Natural killer cell (primary cell): ENCODE data around the gene MMP2. TPM values are rescaled to one million over a fixed set of nuclear protein-coding genes. Genes with fewer than 3 reads are reported as not detected.

Experiments used
- ATAC-seq, 3 donors: fragments of 150-1000 bp in 2 of 3; fragments of 200-7000 bp in 1 of 3; cut with Tn5 transposase; 1 replicate in 1 of 3; 2 replicates in 2 of 3; pipeline ENCODE4 v1.10.0; 2021; ENCODE audit warnings: mild to moderate bottlenecking in 2 of 3, moderate library complexity in 2 of 3
- DNase-seq, 2 donors: peaks; one replicate each; pipeline versions ENCODE4 v3.0.0 to v3.0.0-alpha.2; 2013 to 2021; ENCODE audit warnings: mixed read lengths in 1 of 2
- H3K27ac ChIP-seq: one replicate; pipeline ENCODE4 v1.5.1; 2013; ENCODE audit warnings: mild to moderate bottlenecking, low read length
- H3K27me3 ChIP-seq: one replicate; pipeline ENCODE4 v1.6.1; 2013; ENCODE audit warnings: low read length; ENCODE audit not compliant: control insufficient read depth, insufficient read depth
- H3K36me3 ChIP-seq: one replicate; pipeline ENCODE4 v1.6.1; 2013; ENCODE audit warnings: low read length; ENCODE audit not compliant: control insufficient read depth, insufficient read depth
- H3K4me1 ChIP-seq: one replicate; pipeline ENCODE4 v1.6.1; 2013; ENCODE audit warnings: low read length; ENCODE audit not compliant: control insufficient read depth, insufficient read depth
- H3K4me3 ChIP-seq: one replicate; pipeline ENCODE4 v1.5.1; 2013; ENCODE audit warnings: low read length
- H3K9me3 ChIP-seq: one replicate; pipeline ENCODE4 v1.6.1; 2013; ENCODE audit warnings: low read length; ENCODE audit not compliant: control insufficient read depth, insufficient read depth
- H3K27ac Mint-ChIP-seq, 2 donors: one replicate each; pipeline ENCODE4 v1.8.0; 2022; ENCODE audit warnings: mild to moderate bottlenecking in 2 of 2, mixed read lengths in 2 of 2, moderate library complexity in 1 of 2
- H3K27me3 Mint-ChIP-seq, 2 donors: one replicate each; pipeline ENCODE4 v1.8.0; 2022; ENCODE audit warnings: low read depth in 2 of 2, mixed read lengths in 2 of 2
- H3K36me3 Mint-ChIP-seq: one replicate; pipeline ENCODE4 v1.8.0; 2022; ENCODE audit warnings: mixed read lengths
- H3K4me1 Mint-ChIP-seq, 2 donors: one replicate each; pipeline ENCODE4 v1.8.0; 2022; ENCODE audit warnings: mixed read lengths in 2 of 2
- H3K4me3 Mint-ChIP-seq: one replicate; pipeline ENCODE4 v1.8.0; 2022; ENCODE audit warnings: mild to moderate bottlenecking, moderate library complexity, mixed read lengths
- H3K9me3 Mint-ChIP-seq, 2 donors: one replicate each; pipeline ENCODE4 v1.8.0; 2022; ENCODE audit warnings: mixed read lengths in 2 of 2
- WGBS: methylation state at CpG from one replicate; pipeline ENCODE4 v1.1.7; 2013; ENCODE audit warnings: missing lambda C conversion rate; ENCODE audit not compliant: insufficient coverage; 5-methylcytosine and 5-hydroxymethylcytosine counted together
- intact Hi-C: fragments of 100-400 bp; cut with micrococcal nuclease; formaldehyde crosslinking; loops from one replicate; pipeline ENCODE4 v1.14.2; 2022
- total RNA-seq, 4 donors: library from RNA; stranded (reverse); fragments of 120-200 nt in 1 of 4; gene quantifications; one replicate each; pipeline versions ENCODE4 v1.2.3 to v1.2.4, GENCODE V29; 2013 to 2022
- TF ChIP-seq, protein P1 (sequence below): fragments of 200-600 bp; IDR thresholded peaks from one replicate; pipeline ENCODE4 v1.8.0; 2022; ENCODE audit warnings: antibody characterized with exemption

MMP2 gene
- total RNA-seq, 3 donors from 2014 or later (not counting 1 experiment from before 2014, with no cell fraction given): not detected

DNA sequence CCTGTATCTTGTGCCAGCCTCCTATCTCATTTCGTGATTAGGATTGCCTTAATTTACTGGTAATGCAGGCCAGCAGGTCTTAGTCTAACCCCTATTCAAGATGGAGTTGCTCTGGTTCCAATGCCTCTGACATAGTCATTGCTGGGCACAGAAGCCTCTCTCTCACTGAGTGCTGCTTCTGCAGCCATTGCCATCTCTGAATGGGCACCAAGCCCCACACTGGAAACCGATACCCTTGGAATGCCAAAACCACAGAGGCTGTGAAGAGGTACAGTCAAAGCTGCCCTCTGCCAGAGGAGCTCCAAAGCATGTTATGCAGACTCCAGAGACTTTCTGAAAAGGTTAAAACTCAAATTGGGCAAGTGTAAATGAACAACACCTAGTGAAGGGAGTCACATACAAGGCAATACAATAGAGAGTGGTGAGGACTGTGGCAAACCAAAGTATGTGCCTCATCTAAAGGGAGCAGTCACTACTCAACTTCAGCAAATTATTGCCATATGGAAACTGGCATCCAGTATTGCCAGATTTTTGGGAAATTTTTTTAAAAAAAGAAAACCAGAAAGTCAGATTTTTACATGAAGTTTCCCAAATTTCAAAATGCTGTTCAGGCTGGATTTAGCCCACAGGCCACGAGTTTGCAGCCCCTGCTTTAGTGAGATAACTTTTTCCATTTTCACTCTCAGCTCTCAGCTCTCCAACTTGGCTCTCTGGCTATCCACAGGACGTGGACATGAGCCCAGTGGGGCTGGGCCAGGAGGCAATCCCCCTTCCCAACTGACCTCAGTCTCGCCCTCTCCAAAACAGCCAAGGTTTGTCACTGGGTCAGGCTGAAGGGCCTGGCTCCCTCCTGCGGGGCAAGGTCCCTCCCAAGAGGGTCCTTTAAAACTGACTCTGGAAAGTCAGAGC lies 2.1 kb upstream of the MMP2 start:
- ATAC-seq (no peak), DNase-seq (no peak)
- WGBS: 72% methylated on average over 6 of the region's 6 CpGs
- Histone ChIP-seq H3K36me3 (no peaks in the 10 kb centered on the region), H3K4me3 (no peak overlapping the region), H3K27ac (no peak overlapping the region), H3K27me3 (no peaks in the 10 kb centered on the region), H3K4me1 (no peaks in the 10 kb centered on the region), H3K9me3 (no peaks in the 10 kb centered on the region)
- intact Hi-C loops: no loop called here
- no peak overlapping the region for H3K4me3 Mint-ChIP-seq
- TF ChIP-seq, protein P1, sequence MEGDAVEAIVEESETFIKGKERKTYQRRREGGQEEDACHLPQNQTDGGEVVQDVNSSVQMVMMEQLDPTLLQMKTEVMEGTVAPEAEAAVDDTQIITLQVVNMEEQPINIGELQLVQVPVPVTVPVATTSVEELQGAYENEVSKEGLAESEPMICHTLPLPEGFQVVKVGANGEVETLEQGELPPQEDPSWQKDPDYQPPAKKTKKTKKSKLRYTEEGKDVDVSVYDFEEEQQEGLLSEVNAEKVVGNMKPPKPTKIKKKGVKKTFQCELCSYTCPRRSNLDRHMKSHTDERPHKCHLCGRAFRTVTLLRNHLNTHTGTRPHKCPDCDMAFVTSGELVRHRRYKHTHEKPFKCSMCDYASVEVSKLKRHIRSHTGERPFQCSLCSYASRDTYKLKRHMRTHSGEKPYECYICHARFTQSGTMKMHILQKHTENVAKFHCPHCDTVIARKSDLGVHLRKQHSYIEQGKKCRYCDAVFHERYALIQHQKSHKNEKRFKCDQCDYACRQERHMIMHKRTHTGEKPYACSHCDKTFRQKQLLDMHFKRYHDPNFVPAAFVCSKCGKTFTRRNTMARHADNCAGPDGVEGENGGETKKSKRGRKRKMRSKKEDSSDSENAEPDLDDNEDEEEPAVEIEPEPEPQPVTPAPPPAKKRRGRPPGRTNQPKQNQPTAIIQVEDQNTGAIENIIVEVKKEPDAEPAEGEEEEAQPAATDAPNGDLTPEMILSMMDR: no peak
- H3K4me1 Mint-ChIP-seq: peaks cover 0 to 5% of the 10 kb centered on the region in 2 donors
- H3K27ac Mint-ChIP-seq: no peak overlapping the region
- no peaks in the 10 kb centered on the region for H3K36me3 Mint-ChIP-seq
- no peaks in the 10 kb centered on the region for H3K9me3 Mint-ChIP-seq
- peaks cover 28 to 36% of the 10 kb centered on the region in 2 donors for H3K27me3 Mint-ChIP-seq

DNA sequence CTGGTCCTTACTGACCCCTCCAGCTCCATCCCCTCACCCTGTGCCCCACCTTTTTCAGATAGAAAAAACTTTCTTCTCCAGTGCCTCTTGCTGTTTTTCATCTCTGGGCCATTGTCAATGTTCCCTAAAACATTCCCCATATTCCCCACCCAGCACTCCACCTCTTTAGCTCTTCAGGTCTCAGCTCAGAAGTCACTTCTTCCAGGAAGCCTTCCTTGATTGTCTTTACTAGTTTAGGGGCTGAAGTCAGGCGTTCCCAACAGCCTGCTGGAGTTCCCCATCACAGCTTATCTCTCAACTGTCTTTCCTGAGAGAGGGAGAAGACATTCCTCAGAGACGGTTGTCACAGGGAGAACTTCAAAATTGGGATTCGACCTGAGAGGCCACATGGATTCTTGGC lies 1.3 kb upstream of the MMP2 start:
- peaks cover 0 to 5% of the 10 kb centered on the region in 2 donors for H3K4me1 Mint-ChIP-seq
- no peaks in the 10 kb centered on the region for H3K9me3 Mint-ChIP-seq

DNA sequence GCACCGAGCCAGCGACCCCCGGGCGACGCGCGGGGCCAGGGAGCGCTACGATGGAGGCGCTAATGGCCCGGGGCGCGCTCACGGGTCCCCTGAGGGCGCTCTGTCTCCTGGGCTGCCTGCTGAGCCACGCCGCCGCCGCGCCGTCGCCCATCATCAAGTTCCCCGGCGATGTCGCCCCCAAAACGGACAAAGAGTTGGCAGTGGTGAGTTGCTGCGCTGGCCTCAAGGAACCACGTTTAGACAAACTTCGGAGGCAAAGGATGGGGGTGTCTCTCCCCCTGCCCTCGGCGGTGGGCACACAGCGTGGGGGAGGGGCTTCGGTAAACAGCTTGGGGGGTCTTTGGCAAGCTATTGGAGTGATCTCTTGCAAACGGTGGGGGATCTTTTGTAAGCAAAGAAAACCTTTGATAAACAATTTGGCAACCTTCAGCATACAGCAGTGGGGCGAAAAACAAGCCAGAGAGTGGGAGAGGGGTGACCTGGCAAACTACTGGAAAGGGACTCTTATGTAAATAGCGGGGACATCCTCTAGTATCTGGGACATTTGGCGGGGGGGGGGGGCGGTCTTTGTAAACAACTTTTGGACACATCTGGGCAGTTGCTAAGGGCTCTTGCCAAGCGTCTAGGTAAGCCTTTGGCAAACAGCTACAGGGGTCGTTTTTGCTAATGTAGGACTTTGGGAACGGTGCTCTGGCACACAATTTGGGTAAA lies 587 bp downstream of the MMP2 start:
- Histone ChIP-seq H3K4me1 (no peaks in the 10 kb centered on the region), H3K4me3 (no peak overlapping the region), H3K27ac (no peak overlapping the region), H3K36me3 (no peaks in the 10 kb centered on the region), H3K9me3 (no peaks in the 10 kb centered on the region), H3K27me3 (no peaks in the 10 kb centered on the region)
- WGBS: 2% methylated on average over 40 of the region's 41 CpGs
- Mint-ChIP-seq H3K9me3 (no peaks in the 10 kb centered on the region), H3K36me3 (no peaks in the 10 kb centered on the region), H3K4me1 (peaks cover 0 to 5% of the 10 kb centered on the region in 2 donors), H3K27ac (no peak overlapping the region), H3K4me3 (no peak overlapping the region), H3K27me3 (peaks cover 28 to 36% of the 10 kb centered on the region in 2 donors)
- TF ChIP-seq, protein P1: no peak
- DNase-seq (no peak), ATAC-seq (no peak)
- intact Hi-C loops: no loop called here

More for the DNA sequence above, 1.3 kb upstream of the MMP2 start:
- DNase-seq (no peak), ATAC-seq (no peak)
- peaks cover 28 to 36% of the 10 kb centered on the region in 2 donors for H3K27me3 Mint-ChIP-seq
- intact Hi-C loops: no loop called here
- H3K4me3 Mint-ChIP-seq: no peak overlapping the region
- Histone ChIP-seq H3K4me1 (no peaks in the 10 kb centered on the region), H3K4me3 (no peak overlapping the region), H3K9me3 (no peaks in the 10 kb centered on the region), H3K36me3 (no peaks in the 10 kb centered on the region), H3K27ac (no peak overlapping the region), H3K27me3 (no peaks in the 10 kb centered on the region)
- H3K36me3 Mint-ChIP-seq: no peaks in the 10 kb centered on the region
- WGBS: 87% methylated on average over 3 of the region's 3 CpGs
- TF ChIP-seq, protein P1: no peak
- no peak overlapping the region for H3K27ac Mint-ChIP-seq
